Mononuclear cell (primary cell): ENCODE measurements around the gene PRDM1. TPM values are rescaled to one million over a fixed set of nuclear protein-coding genes. Genes with fewer than 3 reads are reported as not detected.

Experiments
- H3K27me3 ChIP-seq: 2 replicates; pipeline ENCODE4 v1.6.0; 2011; ENCODE audit warnings: low read length, control low read depth; ENCODE audit not compliant: insufficient read depth
- H3K4me1 ChIP-seq: 2 replicates; pipeline ENCODE4 v1.5.1; 2011; ENCODE audit warnings: mild to moderate bottlenecking, low read length, control low read depth; ENCODE audit not compliant: insufficient read depth
- H3K4me3 ChIP-seq: 2 replicates; pipeline ENCODE4 v1.5.1; 2011; ENCODE audit warnings: mild to moderate bottlenecking, low read length, moderate library complexity
- H3K9me3 ChIP-seq: 2 replicates; pipeline ENCODE4 v1.5.1; 2011; ENCODE audit warnings: low read depth, mild to moderate bottlenecking, control low read depth, low read length
- total RNA-seq: library from RNA; depleted of rRNA; stranded (reverse); fragments of >200 nt; gene quantifications from one replicate; pipeline ENCODE4 v1.2.3, GENCODE V29; 2012

PRDM1 gene
- total RNA-seq, 1 donor: 87.0 TPM

DNA sequence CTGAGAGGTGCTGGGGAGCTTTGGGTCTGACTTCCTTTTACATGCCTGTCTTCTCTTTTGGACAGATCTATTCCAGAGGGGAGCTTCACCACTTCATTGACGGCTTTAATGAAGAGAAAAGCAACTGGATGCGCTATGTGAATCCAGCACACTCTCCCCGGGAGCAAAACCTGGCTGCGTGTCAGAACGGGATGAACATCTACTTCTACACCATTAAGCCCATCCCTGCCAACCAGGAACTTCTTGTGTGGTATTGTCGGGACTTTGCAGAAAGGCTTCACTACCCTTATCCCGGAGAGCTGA is 13.1 kb downstream of the PRDM1 start:
- H3K9me3 ChIP-seq: no peaks in the 10 kb centered on the region
- H3K4me1 ChIP-seq: peaks cover 40% of the 10 kb centered on the region
- H3K27me3 ChIP-seq: no peaks in the 10 kb centered on the region
- peak overlapping the region; percentile 45 for H3K4me3 ChIP-seq

- Histone ChIP-seq H3K4me1 (peaks cover 44% of the 10 kb centered on the region), H3K9me3 (no peaks in the 10 kb centered on the region), H3K4me3 (peak overlapping the region; percentile 45), H3K27me3 (no peaks in the 10 kb centered on the region)
Measured at GRCh38 chr6:106100755-106101154, 14.6 kb downstream of the PRDM1 start.

DNA sequence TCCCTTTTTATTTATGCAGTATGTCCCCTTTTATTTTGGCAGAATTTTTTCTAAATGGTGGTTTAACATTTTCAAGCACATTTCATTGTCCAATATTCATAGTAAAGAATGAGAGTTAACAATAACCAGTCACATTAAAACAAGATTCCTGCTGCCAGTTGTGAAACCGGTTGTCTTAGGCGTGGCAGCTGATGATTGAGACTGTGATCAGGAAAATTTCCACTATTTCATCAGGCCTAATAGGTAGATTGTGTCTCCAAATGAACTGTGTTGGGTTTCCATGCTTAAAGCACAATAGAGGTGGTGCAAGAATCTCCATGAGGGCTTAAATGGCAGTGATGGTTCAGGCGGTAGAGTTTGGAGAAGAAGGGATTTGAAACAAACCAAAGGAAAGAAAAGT is 15.3 kb downstream of the PRDM1 start:
- Histone ChIP-seq H3K27me3 (no peaks in the 10 kb centered on the region), H3K9me3 (no peaks in the 10 kb centered on the region), H3K4me1 (peaks cover 44% of the 10 kb centered on the region), H3K4me3 (peak overlapping the region; percentile 45)

DNA sequence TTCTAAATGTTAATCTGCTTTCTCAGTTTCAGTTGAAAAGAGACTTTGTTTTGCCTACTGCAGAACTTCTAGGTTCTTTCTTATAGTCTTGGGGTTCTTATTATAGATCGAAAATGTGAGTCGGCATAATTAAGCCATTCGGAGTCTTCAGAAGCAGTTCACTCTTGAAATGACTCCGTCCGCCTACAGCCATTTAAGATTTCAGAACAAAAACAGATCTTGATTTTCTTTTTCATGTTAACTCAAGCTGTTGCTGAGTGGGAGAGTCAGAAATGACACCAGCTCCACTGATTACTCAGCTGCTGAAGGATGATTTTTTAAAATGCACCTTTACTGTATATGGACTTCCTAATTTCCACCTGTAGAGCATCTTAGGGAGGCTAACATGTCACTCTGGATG is 15.9 kb downstream of the PRDM1 start:
- Histone ChIP-seq H3K4me3 (peak overlapping the region; percentile 45), H3K27me3 (no peaks in the 10 kb centered on the region), H3K9me3 (no peaks in the 10 kb centered on the region), H3K4me1 (peaks cover 43% of the 10 kb centered on the region)

DNA sequence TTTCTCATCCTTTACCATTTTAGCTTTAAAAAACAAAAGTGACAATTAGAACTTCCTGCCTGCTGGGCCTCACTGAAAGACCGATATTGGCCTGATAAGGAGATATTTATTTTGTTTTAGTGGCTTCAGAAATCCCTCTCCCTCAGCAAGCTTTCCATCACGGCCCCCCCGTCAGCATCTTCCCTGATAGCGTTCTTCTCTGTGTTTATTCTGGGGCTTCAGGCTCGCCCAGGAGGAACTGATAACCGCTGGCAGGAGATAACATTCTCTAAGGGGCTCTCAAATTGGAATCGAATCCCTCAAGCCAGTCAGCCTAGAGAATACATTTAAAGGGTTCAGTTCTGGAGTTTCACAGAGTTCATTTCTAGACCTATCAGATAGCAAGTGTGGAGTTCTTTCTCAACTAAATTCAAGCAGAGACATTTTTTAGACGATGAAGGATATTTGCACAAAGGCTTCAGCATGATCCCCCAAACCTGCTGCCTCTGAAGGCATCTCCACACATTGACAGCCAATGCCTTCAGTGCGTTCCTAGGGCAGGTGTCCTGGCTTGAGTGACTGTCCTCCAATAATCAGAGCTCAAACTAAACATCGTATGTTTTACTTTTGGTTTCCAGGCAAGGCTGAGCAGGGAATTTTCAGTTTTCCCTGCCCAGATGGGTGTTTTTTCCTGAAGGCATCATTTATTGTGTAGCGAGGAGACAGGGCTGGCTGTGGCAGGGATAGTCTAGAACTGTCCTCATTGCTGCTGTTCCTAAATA is 17.0 kb downstream of the PRDM1 start:
- Histone ChIP-seq H3K27me3 (no peaks in the 10 kb centered on the region), H3K4me3 (peak overlapping the region; percentile 45), H3K9me3 (no peaks in the 10 kb centered on the region), H3K4me1 (peaks cover 42% of the 10 kb centered on the region)

DNA sequence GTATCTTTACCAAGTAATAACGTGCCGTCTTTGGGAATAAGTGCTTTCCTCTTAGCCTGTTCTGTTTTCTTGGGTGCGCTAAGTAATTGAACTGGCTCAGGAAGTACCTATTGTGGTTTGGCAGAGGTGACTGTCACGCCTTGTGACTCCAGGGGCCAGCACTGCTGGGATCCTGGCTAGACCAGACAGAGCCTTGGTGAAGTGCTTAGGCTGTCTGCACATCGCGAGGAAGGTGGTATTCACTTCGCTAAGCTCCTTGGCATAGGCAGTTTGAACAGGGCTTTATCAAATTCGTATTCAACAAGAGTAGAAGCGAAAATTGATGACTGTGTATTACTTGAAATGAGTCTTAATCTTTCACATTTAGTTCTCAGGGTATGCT is 17.6 kb downstream of the PRDM1 start:
- Histone ChIP-seq H3K27me3 (no peaks in the 10 kb centered on the region), H3K4me1 (peaks cover 39% of the 10 kb centered on the region), H3K9me3 (no peaks in the 10 kb centered on the region), H3K4me3 (peak overlapping the region; percentile 45)

- Histone ChIP-seq H3K4me1 (peaks cover 35% of the 10 kb centered on the region), H3K4me3 (no peak overlapping the region), H3K9me3 (no peaks in the 10 kb centered on the region), H3K27me3 (no peaks in the 10 kb centered on the region)
Measured at GRCh38 chr6:106104476-106104875, 18.3 kb downstream of the PRDM1 start.

- H3K9me3 ChIP-seq: no peaks in the 10 kb centered on the region
- H3K27me3 ChIP-seq: no peaks in the 10 kb centered on the region
- peaks cover 35% of the 10 kb centered on the region for H3K4me1 ChIP-seq
- no peak overlapping the region for H3K4me3 ChIP-seq
Measured at GRCh38 chr6:106104941-106105340, 18.8 kb downstream of the PRDM1 start.

- Histone ChIP-seq H3K9me3 (no peaks in the 10 kb centered on the region), H3K4me1 (peaks cover 35% of the 10 kb centered on the region), H3K27me3 (no peaks in the 10 kb centered on the region), H3K4me3 (no peak overlapping the region)
Measured at GRCh38 chr6:106105493-106105892, 19.4 kb downstream of the PRDM1 start.

DNA sequence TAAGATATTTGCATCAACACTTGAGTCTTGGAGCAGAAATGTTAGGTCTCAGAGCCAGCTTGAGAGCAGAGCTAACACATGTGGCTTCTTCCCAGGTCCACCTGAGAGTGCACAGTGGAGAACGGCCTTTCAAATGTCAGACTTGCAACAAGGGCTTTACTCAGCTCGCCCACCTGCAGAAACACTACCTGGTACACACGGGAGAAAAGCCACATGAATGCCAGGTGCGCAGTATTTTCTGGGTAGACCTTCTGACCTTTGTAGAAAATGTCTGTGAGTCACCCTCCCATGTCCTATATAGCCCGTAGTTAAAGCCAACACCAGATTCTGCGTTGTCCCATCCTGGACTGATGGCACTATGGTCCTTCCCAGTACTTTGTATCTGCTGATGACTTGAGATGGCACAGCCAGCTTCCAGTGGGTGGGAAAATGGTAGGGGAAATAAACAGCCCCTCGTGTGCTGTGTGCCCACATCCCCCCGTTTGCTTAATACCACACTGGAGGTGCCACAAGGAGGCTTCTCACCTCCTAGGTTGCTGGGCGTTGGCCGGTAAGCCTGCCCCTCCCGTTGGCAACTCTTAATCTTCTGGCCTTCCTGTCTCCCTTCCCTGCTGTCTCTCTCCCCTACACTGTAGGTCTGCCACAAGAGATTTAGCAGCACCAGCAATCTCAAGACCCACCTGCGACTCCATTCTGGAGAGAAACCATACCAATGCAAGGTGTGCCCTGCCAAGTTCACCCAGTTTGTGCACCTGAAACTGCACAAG is 20.3 kb downstream of the PRDM1 start:
- Histone ChIP-seq H3K9me3 (no peaks in the 10 kb centered on the region), H3K4me3 (no peak overlapping the region), H3K27me3 (no peaks in the 10 kb centered on the region), H3K4me1 (peaks cover 35% of the 10 kb centered on the region)

DNA sequence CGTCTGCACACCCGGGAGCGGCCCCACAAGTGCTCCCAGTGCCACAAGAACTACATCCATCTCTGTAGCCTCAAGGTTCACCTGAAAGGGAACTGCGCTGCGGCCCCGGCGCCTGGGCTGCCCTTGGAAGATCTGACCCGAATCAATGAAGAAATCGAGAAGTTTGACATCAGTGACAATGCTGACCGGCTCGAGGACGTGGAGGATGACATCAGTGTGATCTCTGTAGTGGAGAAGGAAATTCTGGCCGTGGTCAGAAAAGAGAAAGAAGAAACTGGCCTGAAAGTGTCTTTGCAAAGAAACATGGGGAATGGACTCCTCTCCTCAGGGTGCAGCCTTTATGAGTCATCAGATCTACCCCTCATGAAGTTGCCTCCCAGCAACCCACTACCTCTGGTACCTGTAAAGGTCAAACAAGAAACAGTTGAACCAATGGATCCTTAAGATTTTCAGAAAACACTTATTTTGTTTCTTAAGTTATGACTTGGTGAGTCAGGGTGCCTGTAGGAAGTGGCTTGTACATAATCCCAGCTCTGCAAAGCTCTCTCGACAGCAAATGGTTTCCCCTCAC is 21.0 kb downstream of the PRDM1 start:
- Histone ChIP-seq H3K27me3 (no peaks in the 10 kb centered on the region), H3K9me3 (no peaks in the 10 kb centered on the region), H3K4me3 (no peak overlapping the region), H3K4me1 (peaks cover 40% of the 10 kb centered on the region)

GRCh38 chr6:106108129-106108528 is 22.0 kb downstream of the PRDM1 start:
- no peaks in the 10 kb centered on the region for H3K9me3 ChIP-seq
- H3K4me3 ChIP-seq: no peak overlapping the region
- no peaks in the 10 kb centered on the region for H3K27me3 ChIP-seq
- peaks cover 46% of the 10 kb centered on the region for H3K4me1 ChIP-seq

DNA sequence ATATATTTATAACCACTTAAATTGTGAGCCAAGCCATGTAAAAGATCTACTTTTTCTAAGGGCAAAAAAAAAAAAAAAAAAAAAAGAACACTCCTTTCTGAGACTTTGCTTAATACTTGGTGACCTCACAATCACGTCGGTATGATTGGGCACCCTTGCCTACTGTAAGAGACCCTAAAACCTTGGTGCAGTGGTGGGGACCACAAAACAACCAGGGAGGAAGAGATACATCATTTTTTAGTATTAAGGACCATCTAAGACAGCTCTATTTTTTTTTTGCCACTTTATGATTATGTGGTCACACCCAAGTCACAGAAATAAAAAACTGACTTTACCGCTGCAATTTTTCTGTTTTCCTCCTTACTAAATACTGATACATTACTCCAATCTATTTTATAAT is 22.9 kb downstream of the PRDM1 start:
- Histone ChIP-seq H3K9me3 (no peaks in the 10 kb centered on the region), H3K27me3 (no peaks in the 10 kb centered on the region), H3K4me3 (no peak overlapping the region), H3K4me1 (peaks cover 46% of the 10 kb centered on the region)

- H3K9me3 ChIP-seq: no peaks in the 10 kb centered on the region
- peaks cover 49% of the 10 kb centered on the region for H3K4me1 ChIP-seq
- no peaks in the 10 kb centered on the region for H3K27me3 ChIP-seq
- H3K4me3 ChIP-seq: no peak overlapping the region
Measured at GRCh38 chr6:106110164-106110826, 24.2 kb downstream of the PRDM1 start.

GRCh38 chr6:106112433-106112832 is 26.3 kb downstream of the PRDM1 start:
- no peak overlapping the region for H3K4me3 ChIP-seq
- no peaks in the 10 kb centered on the region for H3K27me3 ChIP-seq
- H3K9me3 ChIP-seq: no peaks in the 10 kb centered on the region
- peaks cover 57% of the 10 kb centered on the region for H3K4me1 ChIP-seq
